Heart right ventricle (tissue), 16 donors: Measurements from ENCODE around the gene SMIM11. TPM values are rescaled to one million over a fixed set of nuclear protein-coding genes. Genes with fewer than 3 reads are reported as not detected.
"Not testable (repeated sequence)": the region's sequence is repeated elsewhere in the genome, so short reads cannot be mapped to it uniquely, and the experiment has no call there.

Source experiments
- ATAC-seq, 8 donors: fragments of 200-7000 bp; cut with Tn5 transposase; one replicate each; pipeline ENCODE4 v1.9.1; 2020; ENCODE audit warnings: mild to moderate bottlenecking in 8 of 8, moderate library complexity in 8 of 8, moderate number of reproducible peaks in 1 of 8
- DNase-seq, 2 donors: peaks; one replicate each; pipeline ENCODE4 v3.0.0-alpha.2; 2020
- H3K27ac ChIP-seq, 10 donors: fragments of 200-600 bp; sonication (generic) in 2 of 10; one replicate each; pipeline versions ENCODE4 v1.5.0 to v1.8.0; 2020 to 2022; ENCODE audit warnings: mild to moderate bottlenecking in 3 of 10
- H3K27me3 ChIP-seq, 7 donors: fragments of 200-600 bp; one replicate each; pipeline ENCODE4 v1.8.0; 2021 to 2022; ENCODE audit warnings: mild to moderate bottlenecking in 2 of 7
- H3K36me3 ChIP-seq, 9 donors: fragments of 200-600 bp; sonication (generic) in 1 of 9; one replicate each; pipeline versions ENCODE4 v1.5.0 to v1.8.0; 2020 to 2022; ENCODE audit warnings: mild to moderate bottlenecking in 2 of 9
- H3K4me1 ChIP-seq, 9 donors: fragments of 200-600 bp; sonication (generic) in 1 of 9; one replicate each; pipeline versions ENCODE4 v1.5.0 to v1.8.0; 2020 to 2022; ENCODE audit warnings: mild to moderate bottlenecking in 4 of 9
- H3K4me3 ChIP-seq, 10 donors: fragments of 200-600 bp; sonication (generic) in 2 of 10; one replicate each; pipeline versions ENCODE4 v1.5.0 to v1.8.0; 2020 to 2022; ENCODE audit warnings: mild to moderate bottlenecking in 7 of 10, moderate library complexity in 2 of 10
- H3K9me3 ChIP-seq, 11 donors: fragments of 200-600 bp in 10 of 11; sonication (generic) in 2 of 11; one replicate each; pipeline versions ENCODE4 v1.5.0 to v1.8.0; 2013 to 2022; ENCODE audit warnings: mild to moderate bottlenecking in 2 of 11, control low read depth in 1 of 11, moderate library complexity in 1 of 11
- CTCF ChIP-seq, 9 donors: fragments of 200-600 bp; sonication (generic) in 2 of 9; IDR thresholded peaks; one replicate each; pipeline versions ENCODE4 v1.5.0 to v1.8.0; 2021 to 2022; ENCODE audit warnings: antibody characterized with exemption in 9 of 9, mild to moderate bottlenecking in 5 of 9, moderate library complexity in 1 of 9
- WGBS, 2 donors: extraction: QIAGEN DNeasy Blood & Tissue Kit; methylation state at CpG; one replicate each; pipeline ENCODE4 v1.1.7; 2013; ENCODE audit warnings: inconsistent platforms in 1 of 2; 5-methylcytosine and 5-hydroxymethylcytosine counted together
- intact Hi-C, 10 donors: fragments of 100-400 bp; cut with DNase I; formaldehyde crosslinking; loops; one replicate each; pipeline versions ENCODE4 v1.11.1 to v1.14.2; 2022
- long read RNA-seq, 3 donors: library from polyadenylated mRNA; unstranded; transcript quantifications; one replicate each; pipeline ENCODE4 v2.0.0, GENCODE V29; 2020 to 2021
- polyA plus RNA-seq, 2 donors: library from polyadenylated mRNA; stranded (reverse); fragments of 200-250 nt; gene quantifications; one replicate each; pipeline ENCODE4 v1.2.3, GENCODE V29; 2013
- total RNA-seq, 10 donors: library from RNA; stranded (reverse); fragmentation: NEBNext Ultra II Directional in 3 of 10; extraction: Animal tissue kit (Norgen Biotek cat#: 25700) in 3 of 10; gene quantifications; one replicate each; pipeline versions ENCODE4 v1.2.1 to v1.2.4, GENCODE V29; 2021 to 2023
- donor health status: Arrhythmogenic right ventricular cardiomyopathy.
- donor health status: ischemic (EF 13 %, LVEDD 7.1; RV severe dilation, severe dysfunction).
- donor health status: healthy with polysubstance abuse.
- donor health status: DM: no; HTN: yes; CAD: no.
- donor health status: DM: no; HTN: no; CAD: no.
- donor health status: ischemic (EF 25% LVEDD 6.9; RV normal size, moderate dysfunction).
- donor health status: ischemic (EF 25% LVEDD 5.7; RV mildly dilated, moderate dysfunction).
- donor health status: healthy.
- donor health status: DM: yes; HTN: yes; CAD: no.
- donor health status: Ischemic cardiomyopathy.
- donor health status: ischemic (EF 35%, LVEDD 5.7; RV mildly dilated, moderate dysfunction).
- donor health status: nonischemic (EF 11% LVEDD 7.7; RV severe dilation, severe dysfunction).
- donor health status: DM: yes; HTN: yes; CAD: no.
- donor health status: PGD.
- donor health status: ischemic (EF 29% LVEDD 5.4; RV normal size, mild dysfunction).
- donor health status: nonischemic (EF 23%, LVEDD 6.1; RV moderate dilation, normal function).

Gene SMIM11
- 10 to 100 TPM in 2 of 10 donors, 1 to 10 TPM in 8; 1.9 to 21.4 (median 7.2) TPM for total RNA-seq
- polyA plus RNA-seq, result 1 to 10 TPM in 1 of 2 donors, under 1 TPM in 1; 0.80 to 4.3 TPM
- long read RNA-seq, donor 1, transcript SMIM11A-201 (4 exons, 850 nt), result major isoform, 7 of 15 reads
- long read RNA-seq, donor 1, partial matches to known transcripts, result 7 of 15 reads
- long read RNA-seq, donor 1, other reads (novel, unspliced or antisense), result 1 of 15 reads
- long read RNA-seq, donor 2, transcript SMIM11A-201 (4 exons, 850 nt), result major isoform, 14 of 29 reads
- long read RNA-seq, donor 2, partial matches to known transcripts, result 12 of 29 reads
- long read RNA-seq, donor 2, other reads (novel, unspliced or antisense), result 1 of 29 reads
- long read RNA-seq, donor 3, partial matches to known transcripts, result 1 of 6 reads
- long read RNA-seq, donor 3, other reads (novel, unspliced or antisense), result 2 of 6 reads

GRCh38 chr21:34374940-34375618 lies at the start of gene SMIM11:
Gene SMIM11, plus strand, starts transcription at chr21:34375507. Its CDS starts 3,998 bp downstream, at chr21:34379505.
- H3K27ac ChIP-seq, intact Hi-C loops, H3K4me1 ChIP-seq, H3K9me3 ChIP-seq, H3K27me3 ChIP-seq, DNase-seq, H3K4me3 ChIP-seq, H3K36me3 ChIP-seq: not testable (repeated sequence)
- no CpG with 5 or more reads among the region's 49 CpGs for WGBS, 2 donors
- peak; percentile 97 to 98 (median 98) for ATAC-seq

- 93 to 94% methylated on average over 8 of the region's 8 CpGs for WGBS, 2 donors
- no peaks in the 10 kb centered on the region for H3K4me1 ChIP-seq
- H3K27me3 ChIP-seq, result no peaks in the 10 kb centered on the region
- H3K36me3 ChIP-seq, result no peaks in the 10 kb centered on the region
- H3K4me3 ChIP-seq, result no peak overlapping the region
- H3K27ac ChIP-seq, result no peak overlapping the region
- intact Hi-C loops, result loop anchor here in 1 of 10 donors (10.0 kb wide), 1 partner anchor 385 kb away; no protein-coding TSS in a partner anchor
- DNase-seq (no peak), ATAC-seq (no peak)
- TF ChIP-seq CTCF (IDR thresholded peaks at IDR 0.05), result no peak
- H3K9me3 ChIP-seq, result no peaks in the 10 kb centered on the region
Measured at GRCh38 chr21:34330055-34330454, 45.3 kb upstream of the SMIM11 start.

GRCh38 chr21:34331726-34332125 lies 43.6 kb upstream of the SMIM11 start:
- ATAC-seq (no peak), DNase-seq (no peak)
- TF ChIP-seq CTCF (IDR thresholded peaks at IDR 0.05), result no peak
- Histone ChIP-seq H3K36me3 (no peaks in the 10 kb centered on the region), H3K9me3 (no peaks in the 10 kb centered on the region), H3K4me1 (peaks cover 0 to 13% (median 4%) of the 10 kb centered on the region in 9 donors), H3K4me3 (no peak overlapping the region), H3K27me3 (no peaks in the 10 kb centered on the region), H3K27ac (no peak overlapping the region)
- intact Hi-C loops, result loop anchor here in 1 of 10 donors (10.0 kb wide), 1 partner anchor 387 kb away; no protein-coding TSS in a partner anchor
- WGBS, 2 donors, result 84 to 85% methylated on average over 5 of the region's 5 CpGs

GRCh38 chr21:34332347-34332746 lies 43.0 kb upstream of the SMIM11 start:
- Histone ChIP-seq H3K4me1 (peaks cover 0 to 19% (median 9%) of the 10 kb centered on the region in 9 donors), H3K4me3 (no peak overlapping the region), H3K27ac (no peak overlapping the region), H3K9me3 (no peaks in the 10 kb centered on the region), H3K36me3 (no peaks in the 10 kb centered on the region), H3K27me3 (no peaks in the 10 kb centered on the region)
- 94 to 96% methylated on average over 6 of the region's 6 CpGs for WGBS, 2 donors
- DNase-seq, result no peak
- no peak for ATAC-seq
- intact Hi-C loops, result loop anchor here in 1 of 10 donors (10.0 kb wide), 1 partner anchor 388 kb away; no protein-coding TSS in a partner anchor
- TF ChIP-seq CTCF (IDR thresholded peaks at IDR 0.05), result no peak
